C4-2B (cell line): ENCODE results near the gene PDPN.

ENCODE experiments used
- ZFX ChIP-seq: fragments of 450-650 bp; IDR thresholded peaks from 2 replicates; pipeline ENCODE4 v1.6.1; 2017
- TF ChIP-seq, protein P1 (sequence below): fragments of 450-650 bp; conservative IDR thresholded peaks from 2 replicates; pipeline ENCODE4 v1.5.1; 2017; ENCODE audit warnings: mild to moderate bottlenecking

DNA sequence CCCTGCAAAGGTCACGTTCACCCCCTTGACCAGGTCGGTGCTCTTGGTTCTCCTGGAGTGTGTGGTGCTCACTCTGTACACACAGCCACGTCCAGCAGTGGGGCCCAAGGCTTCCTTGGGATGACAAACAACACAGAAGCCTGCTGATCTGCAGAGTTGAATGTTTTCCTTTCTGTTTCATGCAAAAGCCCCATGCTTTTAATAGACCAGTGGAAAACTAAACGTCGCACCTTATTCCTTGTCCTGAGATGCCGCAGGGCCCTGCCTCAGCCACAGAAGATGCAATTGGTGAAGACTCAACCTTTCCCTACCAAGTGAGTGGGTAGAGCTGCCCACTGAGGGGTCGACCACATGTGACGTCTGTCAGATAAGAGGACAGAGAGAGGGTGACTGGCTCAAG lies 5.8 kb upstream of the PDPN start:
- TF ChIP-seq, protein P1, sequence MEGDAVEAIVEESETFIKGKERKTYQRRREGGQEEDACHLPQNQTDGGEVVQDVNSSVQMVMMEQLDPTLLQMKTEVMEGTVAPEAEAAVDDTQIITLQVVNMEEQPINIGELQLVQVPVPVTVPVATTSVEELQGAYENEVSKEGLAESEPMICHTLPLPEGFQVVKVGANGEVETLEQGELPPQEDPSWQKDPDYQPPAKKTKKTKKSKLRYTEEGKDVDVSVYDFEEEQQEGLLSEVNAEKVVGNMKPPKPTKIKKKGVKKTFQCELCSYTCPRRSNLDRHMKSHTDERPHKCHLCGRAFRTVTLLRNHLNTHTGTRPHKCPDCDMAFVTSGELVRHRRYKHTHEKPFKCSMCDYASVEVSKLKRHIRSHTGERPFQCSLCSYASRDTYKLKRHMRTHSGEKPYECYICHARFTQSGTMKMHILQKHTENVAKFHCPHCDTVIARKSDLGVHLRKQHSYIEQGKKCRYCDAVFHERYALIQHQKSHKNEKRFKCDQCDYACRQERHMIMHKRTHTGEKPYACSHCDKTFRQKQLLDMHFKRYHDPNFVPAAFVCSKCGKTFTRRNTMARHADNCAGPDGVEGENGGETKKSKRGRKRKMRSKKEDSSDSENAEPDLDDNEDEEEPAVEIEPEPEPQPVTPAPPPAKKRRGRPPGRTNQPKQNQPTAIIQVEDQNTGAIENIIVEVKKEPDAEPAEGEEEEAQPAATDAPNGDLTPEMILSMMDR, result no peak
- TF ChIP-seq ZFX, result no peak
